Measurements from ENCODE around the gene STK11IP.
A peak's percentile ranks its signal among the peaks of the same experiment; 100 is the strongest.

STK11IP gene

GRCh38 chr2:219551441-219552381 is 45.9 kb upstream of the STK11IP start:
- no peak for TF ChIP-seq POLR2AphosphoS5 (IDR thresholded peaks at IDR 0.05; ENCODE audit: low read depth, low read length)
- TF ChIP-seq, protein P1, sequence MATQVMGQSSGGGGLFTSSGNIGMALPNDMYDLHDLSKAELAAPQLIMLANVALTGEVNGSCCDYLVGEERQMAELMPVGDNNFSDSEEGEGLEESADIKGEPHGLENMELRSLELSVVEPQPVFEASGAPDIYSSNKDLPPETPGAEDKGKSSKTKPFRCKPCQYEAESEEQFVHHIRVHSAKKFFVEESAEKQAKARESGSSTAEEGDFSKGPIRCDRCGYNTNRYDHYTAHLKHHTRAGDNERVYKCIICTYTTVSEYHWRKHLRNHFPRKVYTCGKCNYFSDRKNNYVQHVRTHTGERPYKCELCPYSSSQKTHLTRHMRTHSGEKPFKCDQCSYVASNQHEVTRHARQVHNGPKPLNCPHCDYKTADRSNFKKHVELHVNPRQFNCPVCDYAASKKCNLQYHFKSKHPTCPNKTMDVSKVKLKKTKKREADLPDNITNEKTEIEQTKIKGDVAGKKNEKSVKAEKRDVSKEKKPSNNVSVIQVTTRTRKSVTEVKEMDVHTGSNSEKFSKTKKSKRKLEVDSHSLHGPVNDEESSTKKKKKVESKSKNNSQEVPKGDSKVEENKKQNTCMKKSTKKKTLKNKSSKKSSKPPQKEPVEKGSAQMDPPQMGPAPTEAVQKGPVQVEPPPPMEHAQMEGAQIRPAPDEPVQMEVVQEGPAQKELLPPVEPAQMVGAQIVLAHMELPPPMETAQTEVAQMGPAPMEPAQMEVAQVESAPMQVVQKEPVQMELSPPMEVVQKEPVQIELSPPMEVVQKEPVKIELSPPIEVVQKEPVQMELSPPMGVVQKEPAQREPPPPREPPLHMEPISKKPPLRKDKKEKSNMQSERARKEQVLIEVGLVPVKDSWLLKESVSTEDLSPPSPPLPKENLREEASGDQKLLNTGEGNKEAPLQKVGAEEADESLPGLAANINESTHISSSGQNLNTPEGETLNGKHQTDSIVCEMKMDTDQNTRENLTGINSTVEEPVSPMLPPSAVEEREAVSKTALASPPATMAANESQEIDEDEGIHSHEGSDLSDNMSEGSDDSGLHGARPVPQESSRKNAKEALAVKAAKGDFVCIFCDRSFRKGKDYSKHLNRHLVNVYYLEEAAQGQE (IDR thresholded peaks at IDR 0.05; ENCODE audit: insufficient read depth in 1 of 2, low read depth in 2 of 2, low read length in 2 of 2) = no peak
- no peak for TF ChIP-seq FOXP2 (optimal IDR thresholded peaks at IDR 0.05; ENCODE audit: borderline replicate concordance, extremely low read depth, extremely low read length, insufficient read depth)
- no peak for TF ChIP-seq TAF1 (IDR thresholded peaks at IDR 0.05; ENCODE audit: borderline replicate concordance, insufficient read depth, low read length)
- TF ChIP-seq SIN3A (IDR thresholded peaks at IDR 0.05; ENCODE audit: borderline replicate concordance, insufficient read depth, low read length) = no peak

DNA sequence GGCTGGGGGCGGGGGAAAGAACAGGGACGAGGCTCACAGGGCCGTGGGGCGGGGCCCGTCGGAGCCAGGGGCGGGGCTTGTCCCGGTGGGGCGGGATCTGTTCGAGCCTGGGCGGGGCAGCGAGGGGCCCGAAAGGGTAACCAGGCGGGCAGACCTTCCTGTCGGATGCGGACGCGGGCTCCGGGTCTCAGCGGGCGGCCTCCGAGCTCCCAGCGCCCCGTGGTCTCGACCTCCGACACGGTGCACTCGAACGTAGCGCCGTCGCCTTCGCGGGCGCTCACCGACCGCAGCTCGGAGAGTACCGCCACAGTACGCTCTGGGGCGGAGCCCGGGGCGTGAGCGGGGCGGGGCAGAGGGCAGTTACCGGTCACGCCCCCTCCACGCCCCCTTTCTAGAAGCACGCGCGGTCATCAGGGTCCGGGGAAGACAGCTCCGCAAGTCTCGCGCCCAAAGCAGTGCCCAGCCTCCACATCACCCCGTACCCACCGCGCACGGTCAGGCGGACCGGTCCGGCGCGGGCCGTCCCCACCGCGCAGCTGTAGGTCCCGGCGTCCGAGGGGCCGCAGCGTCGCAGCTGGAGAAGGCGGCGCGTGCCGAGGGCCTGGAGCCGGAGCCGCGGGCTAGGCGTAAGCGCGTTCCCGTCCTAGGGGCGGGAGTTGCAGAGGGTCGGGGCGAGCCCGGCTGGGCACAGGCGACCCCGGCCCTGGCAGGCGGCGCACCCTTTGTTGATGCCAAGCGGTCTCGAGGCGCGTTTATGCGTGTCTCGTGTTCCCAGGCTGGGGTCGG is 45.1 kb upstream of the STK11IP start:
- TF ChIP-seq, protein P1 (IDR thresholded peaks at IDR 0.05; ENCODE audit: insufficient read depth in 1 of 2, low read depth in 2 of 2, low read length in 2 of 2) = no peak
- TF ChIP-seq TAF1 (IDR thresholded peaks at IDR 0.05; ENCODE audit: borderline replicate concordance, insufficient read depth, low read length) = no peak
- peak; percentile 6 for TF ChIP-seq FOXP2 (optimal IDR thresholded peaks at IDR 0.05; ENCODE audit: borderline replicate concordance, extremely low read depth, extremely low read length, insufficient read depth)
- TF ChIP-seq SIN3A (IDR thresholded peaks at IDR 0.05; ENCODE audit: borderline replicate concordance, insufficient read depth, low read length) = no peak
- no peak; the same call in 1 of the 2 replicates for TF ChIP-seq POLR2AphosphoS5 (IDR thresholded peaks at IDR 0.05; ENCODE audit: low read depth, low read length)

GRCh38 chr2:219553168-219553417 is 44.6 kb upstream of the STK11IP start:
- TF ChIP-seq POLR2AphosphoS5 (IDR thresholded peaks at IDR 0.05; ENCODE audit: low read depth, low read length) (no peak), SIN3A (IDR thresholded peaks at IDR 0.05; ENCODE audit: borderline replicate concordance, insufficient read depth, low read length) (no peak), TAF1 (IDR thresholded peaks at IDR 0.05; ENCODE audit: borderline replicate concordance, insufficient read depth, low read length) (no peak), FOXP2 (optimal IDR thresholded peaks at IDR 0.05; ENCODE audit: borderline replicate concordance, extremely low read depth, extremely low read length, insufficient read depth) (no peak)
- TF ChIP-seq, protein P1 (IDR thresholded peaks at IDR 0.05; ENCODE audit: insufficient read depth in 1 of 2, low read depth in 2 of 2, low read length in 2 of 2) = no peak

- TF ChIP-seq TAF1 (IDR thresholded peaks at IDR 0.05; ENCODE audit: borderline replicate concordance, insufficient read depth, low read length) (no peak), FOXP2 (optimal IDR thresholded peaks at IDR 0.05; ENCODE audit: borderline replicate concordance, extremely low read depth, extremely low read length, insufficient read depth) (no peak), POLR2AphosphoS5 (IDR thresholded peaks at IDR 0.05; ENCODE audit: low read depth, low read length) (no peak), SIN3A (IDR thresholded peaks at IDR 0.05; ENCODE audit: borderline replicate concordance, insufficient read depth, low read length) (no peak)
- TF ChIP-seq, protein P1 (IDR thresholded peaks at IDR 0.05; ENCODE audit: insufficient read depth in 1 of 2, low read depth in 2 of 2, low read length in 2 of 2) = no peak
These were observed 44.1 kb upstream of the STK11IP start for GRCh38 chr2:219553463-219553963.

Measured in PFSK-1 (cell line).